Type B pancreatic cell (in vitro differentiated cells): ENCODE data around the gene NTMT2. TPM values are rescaled to one million over a fixed set of nuclear protein-coding genes. Genes with fewer than 3 reads are reported as not detected.
A peak's percentile ranks its signal among the peaks of the same experiment; 100 is the strongest.

Source experiments
- DNase-seq: peaks from one replicate; pipeline ENCODE4 v3.0.0; 2021; ENCODE audit warnings: mixed read lengths; ENCODE audit not compliant: unreplicated experiment; ENCODE audit errors: extremely low spot score
- H3K27ac Mint-ChIP-seq: 2 replicates; pipeline ENCODE4 v1.8.0; 2021; ENCODE audit warnings: mild to moderate bottlenecking, mixed read lengths
- H3K27me3 Mint-ChIP-seq: 2 replicates; pipeline ENCODE4 v1.8.0; 2021; ENCODE audit warnings: mixed read lengths
- H3K36me3 Mint-ChIP-seq: 2 replicates; pipeline ENCODE4 v1.8.0; 2021; ENCODE audit warnings: mixed read lengths
- H3K4me1 Mint-ChIP-seq: one replicate; pipeline ENCODE4 v1.8.0; 2021; ENCODE audit warnings: mixed read lengths; ENCODE audit not compliant: unreplicated experiment
- H3K4me3 Mint-ChIP-seq: 2 replicates; pipeline ENCODE4 v1.8.0; 2021; ENCODE audit warnings: mild to moderate bottlenecking, mixed read lengths
- H3K9me3 Mint-ChIP-seq: 2 replicates; pipeline ENCODE4 v1.8.0; 2021; ENCODE audit warnings: mixed read lengths
- CTCF ChIP-seq: fragments of 200-600 bp; sonication (generic); conservative IDR thresholded peaks from 2 replicates; pipeline ENCODE4 v1.5.0; 2021; ENCODE audit warnings: antibody characterized with exemption, mild to moderate bottlenecking
- total RNA-seq: library from RNA; stranded (reverse); gene quantifications from 2 replicates; pipeline ENCODE4 v1.2.1, GENCODE V29; 2021; ENCODE audit warnings: low replicate concordance

Gene NTMT2
- total RNA-seq, 1 donor from 2014 or later, result not detected

GRCh38 chr1:170198584-170198983 lies 52.8 kb downstream of the NTMT2 start:
- no peak for TF ChIP-seq CTCF
- no peak overlapping the region for H3K4me3 Mint-ChIP-seq
- H3K36me3 Mint-ChIP-seq, result no peaks in the 10 kb centered on the region
- no peak for DNase-seq
- H3K27ac Mint-ChIP-seq, result no peak overlapping the region
- H3K27me3 Mint-ChIP-seq, result no peaks in the 10 kb centered on the region
- no peaks in the 10 kb centered on the region for H3K9me3 Mint-ChIP-seq
- H3K4me1 Mint-ChIP-seq, result peaks cover 19% of the 10 kb centered on the region

- Mint-ChIP-seq H3K27me3 (no peaks in the 10 kb centered on the region), H3K4me1 (peaks cover 35% of the 10 kb centered on the region), H3K4me3 (no peak overlapping the region), H3K9me3 (no peaks in the 10 kb centered on the region), H3K27ac (no peak overlapping the region), H3K36me3 (no peaks in the 10 kb centered on the region)
- DNase-seq, result no peak
- TF ChIP-seq CTCF, result no peak
Observed at GRCh38 chr1:170200161-170200560, 54.4 kb downstream of the NTMT2 start.

- Mint-ChIP-seq H3K4me1 (peaks cover 38% of the 10 kb centered on the region), H3K9me3 (no peaks in the 10 kb centered on the region), H3K27me3 (no peaks in the 10 kb centered on the region), H3K4me3 (peak overlapping the region; percentile 8), H3K27ac (no peak overlapping the region), H3K36me3 (no peaks in the 10 kb centered on the region)
- DNase-seq, result no peak
- TF ChIP-seq CTCF, result no peak
Observed at GRCh38 chr1:170200621-170201397, 55.0 kb downstream of the NTMT2 start.

- H3K4me1 Mint-ChIP-seq, result peaks cover 32% of the 10 kb centered on the region
- DNase-seq, result no peak
- peaks cover 4% of the 10 kb centered on the region for H3K9me3 Mint-ChIP-seq
- H3K36me3 Mint-ChIP-seq, result peaks cover 4% of the 10 kb centered on the region
- peak overlapping the region; percentile 14 for H3K27ac Mint-ChIP-seq
- H3K27me3 Mint-ChIP-seq, result no peaks in the 10 kb centered on the region
- peak overlapping the region; percentile 47 for H3K4me3 Mint-ChIP-seq
- TF ChIP-seq CTCF, result no peak
Observed at GRCh38 chr1:170203693-170204092, 57.9 kb downstream of the NTMT2 start.

- Mint-ChIP-seq H3K27ac (peak overlapping the region; percentile 14), H3K4me1 (peaks cover 32% of the 10 kb centered on the region), H3K27me3 (no peaks in the 10 kb centered on the region), H3K36me3 (peaks cover 4% of the 10 kb centered on the region), H3K4me3 (no peak overlapping the region), H3K9me3 (peaks cover 4% of the 10 kb centered on the region)
- no peak for DNase-seq
- TF ChIP-seq CTCF, result no peak
Observed at GRCh38 chr1:170204121-170204520, 58.4 kb downstream of the NTMT2 start.
